HG03442 (cell line): Measurements from ENCODE around the gene KRT81.
A peak's percentile ranks its signal among the peaks of the same experiment; 100 is the strongest.
"Not testable (repeated sequence)": the region's sequence is repeated elsewhere in the genome, so short reads cannot be mapped to it uniquely, and the experiment has no call there.

Source experiments
- ATAC-seq: cut with Tn5 transposase; IDR thresholded peaks from one replicate; pipeline ENCODE4 v1.9.1; 2021; ENCODE audit warnings: mild to moderate bottlenecking, moderate library complexity; ENCODE audit not compliant: unreplicated experiment

The KRT81 gene

DNA sequence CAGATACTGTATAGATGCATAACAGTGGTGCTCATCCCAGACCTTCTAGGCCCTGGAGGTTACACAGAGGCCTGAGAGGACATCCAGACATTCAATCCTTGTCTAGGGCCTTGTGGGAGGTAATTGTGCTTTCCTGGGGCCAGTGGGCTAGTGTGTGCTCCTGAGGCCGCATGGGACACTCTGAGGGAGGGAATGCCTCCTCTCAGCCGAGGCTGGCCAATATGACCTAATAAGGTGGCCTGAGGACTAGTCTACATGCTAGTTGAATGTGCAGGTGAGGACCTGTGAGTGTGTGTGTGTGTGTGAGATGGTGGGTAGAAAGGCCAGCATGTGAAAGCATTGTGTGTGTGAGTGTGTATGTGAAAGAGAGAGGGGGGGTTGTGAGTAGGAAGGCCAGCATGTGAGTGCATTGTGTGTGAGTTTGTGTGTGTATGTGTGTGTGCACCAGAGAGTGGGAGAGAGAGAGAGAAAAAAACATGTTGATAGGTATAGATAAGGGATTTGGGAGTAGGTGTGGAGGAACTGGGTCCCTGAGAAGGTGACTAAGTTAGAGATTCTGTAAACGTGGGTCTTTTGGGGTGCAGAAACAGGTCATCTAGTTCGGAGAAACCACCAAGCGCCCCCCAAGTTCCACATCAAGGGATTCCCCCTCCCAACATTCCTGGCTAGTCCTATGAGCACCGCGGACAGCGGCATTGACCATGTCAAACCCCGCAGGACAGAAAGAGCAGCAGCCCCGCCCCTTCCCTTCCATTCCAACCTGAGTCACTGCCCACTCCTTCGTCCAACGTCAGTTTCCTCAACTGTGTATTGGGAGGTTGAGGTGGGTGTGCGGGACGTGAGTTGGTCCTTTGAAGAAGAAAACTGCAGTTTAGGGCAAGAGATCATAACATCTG lies 9.7 kb upstream of the KRT81 start:
- ATAC-seq, result no peak

DNA sequence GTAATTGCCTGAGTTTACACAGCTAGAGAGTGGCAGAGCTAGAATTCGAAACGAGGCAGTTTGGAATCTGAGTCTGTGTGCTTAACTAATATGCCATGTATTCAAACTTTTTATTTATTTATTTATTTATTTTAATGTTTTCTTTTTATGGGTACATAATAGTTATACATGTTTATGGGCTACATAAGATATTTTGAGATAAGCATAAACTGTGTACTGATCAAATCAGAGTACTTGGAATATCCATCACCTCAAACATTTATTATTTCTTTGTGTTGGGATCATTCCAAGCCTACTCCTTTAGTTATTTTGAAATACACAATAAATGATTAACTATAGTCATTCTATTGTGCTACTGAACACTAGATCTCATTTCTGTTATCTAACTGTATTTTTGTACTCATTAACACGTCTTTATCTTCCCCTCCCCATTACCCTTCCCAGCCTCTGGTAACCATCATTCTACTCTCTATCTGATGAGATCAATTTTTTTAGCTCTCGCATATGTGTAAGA lies 7.4 kb upstream of the KRT81 start:
- no peak for ATAC-seq

DNA sequence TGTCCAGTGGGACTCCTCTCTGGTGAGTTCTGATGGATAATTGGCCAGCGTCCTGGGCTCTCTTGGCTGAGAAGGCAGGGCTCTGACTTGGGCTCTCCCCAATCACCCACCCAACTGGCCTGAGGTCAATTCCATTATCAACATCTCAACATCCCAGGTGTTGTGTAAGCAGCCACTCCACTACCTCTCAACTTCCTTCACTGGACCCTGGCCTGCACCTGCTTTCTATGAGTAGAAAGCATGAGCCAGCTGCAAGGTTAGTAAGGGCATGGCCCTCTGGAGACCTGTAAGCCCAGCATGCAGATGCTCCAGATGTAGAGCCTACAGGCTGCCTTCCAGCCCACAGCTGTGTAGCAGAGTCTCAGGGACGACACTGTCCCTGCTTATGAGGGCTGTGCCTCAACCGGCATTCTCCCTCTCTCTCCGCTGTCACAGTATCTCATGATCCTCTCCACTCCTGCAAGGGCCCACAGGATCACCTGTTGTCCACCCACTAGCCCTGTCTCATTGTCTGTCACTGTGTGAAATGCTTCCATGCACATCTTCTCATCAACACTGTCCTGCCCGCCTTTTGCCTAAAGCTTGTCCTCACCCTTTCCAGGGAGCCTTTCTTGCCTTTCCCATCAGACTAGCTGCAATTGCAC lies 5.4 kb upstream of the KRT81 start:
- ATAC-seq, result no peak

DNA sequence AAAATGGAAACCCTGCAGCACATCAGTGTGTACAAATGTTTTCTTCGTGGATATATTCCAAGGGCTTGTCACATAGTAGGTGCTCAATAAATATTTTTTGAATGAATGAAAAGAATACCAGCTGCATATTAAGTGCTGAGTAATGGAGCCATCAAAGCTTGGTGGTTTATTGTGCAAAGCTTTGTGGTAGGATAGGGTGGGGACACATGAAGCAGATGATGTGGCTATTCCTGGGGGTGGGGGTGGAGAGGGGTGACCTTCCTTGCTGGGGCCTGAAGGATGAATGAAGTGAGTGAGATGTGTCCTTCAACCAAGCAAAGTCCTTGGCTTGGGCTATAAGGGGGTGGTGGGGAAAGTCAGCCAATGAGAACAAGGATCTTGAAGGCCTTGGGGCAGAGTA lies 4.3 kb upstream of the KRT81 start:
- no peak for ATAC-seq

DNA sequence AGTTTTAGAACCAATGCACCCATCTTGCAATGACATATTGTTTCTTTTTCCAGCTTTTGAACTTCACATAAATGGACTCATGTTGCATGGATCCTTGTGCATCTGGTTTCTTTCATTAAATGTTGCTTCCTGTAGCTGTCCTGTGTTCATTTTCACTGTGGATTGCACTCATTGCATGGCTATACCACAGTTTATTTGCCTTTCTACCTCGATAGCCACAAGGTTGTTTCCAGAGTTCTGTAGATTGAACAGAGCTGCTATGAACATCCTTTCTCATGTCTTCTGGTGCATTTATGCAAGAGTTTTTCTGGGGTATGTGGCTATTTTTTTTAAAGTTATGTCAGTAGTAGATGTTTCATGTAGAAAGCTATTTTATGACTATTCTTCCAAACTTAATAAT lies 3.5 kb upstream of the KRT81 start:
- ATAC-seq, result no peak

DNA sequence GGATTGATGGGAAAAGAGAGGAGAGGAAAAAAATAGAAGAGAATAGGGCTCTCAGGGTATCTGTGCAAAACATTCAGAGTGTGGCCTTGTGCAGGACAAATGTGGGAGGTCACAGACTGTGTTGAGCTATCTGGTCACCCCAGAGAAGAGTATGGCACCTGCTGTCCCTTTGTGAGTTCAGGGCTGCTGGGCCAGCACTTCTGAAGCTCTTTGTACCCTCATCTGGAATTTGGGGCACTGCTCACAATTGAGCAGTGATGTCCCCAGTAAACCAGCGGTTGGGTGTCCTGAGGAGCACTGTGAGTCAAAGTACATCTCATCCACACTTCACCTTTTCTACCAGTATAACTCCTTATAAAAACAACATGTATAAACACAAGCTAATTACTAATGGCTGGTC lies 2.6 kb upstream of the KRT81 start:
- no peak for ATAC-seq

DNA sequence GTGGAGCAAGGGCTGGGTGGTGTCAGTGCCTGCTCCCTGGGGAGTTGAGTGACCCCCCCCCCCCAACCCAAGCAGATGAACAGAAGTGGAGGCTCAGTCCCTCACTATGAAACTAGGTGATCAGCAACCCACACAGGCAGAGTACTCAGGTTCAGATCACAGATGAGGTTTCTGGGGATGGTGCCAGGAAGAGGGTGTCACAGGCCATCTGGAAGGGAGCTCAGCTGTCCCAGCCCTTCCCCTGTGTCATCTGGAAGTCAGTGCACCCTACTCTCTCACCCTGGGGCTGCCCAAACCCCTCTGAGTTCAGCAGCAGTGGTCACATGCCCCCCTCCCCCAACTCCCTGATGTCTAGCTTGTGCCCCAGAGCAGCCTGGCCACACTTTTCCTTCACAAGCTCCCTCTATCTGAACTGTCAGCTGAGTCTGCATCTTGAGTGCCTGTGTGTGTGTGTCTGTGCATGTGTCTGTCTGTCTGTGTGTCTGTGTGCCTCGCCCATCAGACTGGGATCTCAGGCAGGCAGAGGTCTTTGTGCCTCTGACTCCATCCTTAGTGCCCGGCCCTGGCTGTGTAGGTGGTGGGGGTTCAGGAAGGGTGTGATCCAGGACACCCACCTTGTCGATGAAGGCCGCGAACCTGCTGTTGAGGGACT lies 725 bp downstream of the KRT81 start:
- ATAC-seq, result not testable (repeated sequence)

DNA sequence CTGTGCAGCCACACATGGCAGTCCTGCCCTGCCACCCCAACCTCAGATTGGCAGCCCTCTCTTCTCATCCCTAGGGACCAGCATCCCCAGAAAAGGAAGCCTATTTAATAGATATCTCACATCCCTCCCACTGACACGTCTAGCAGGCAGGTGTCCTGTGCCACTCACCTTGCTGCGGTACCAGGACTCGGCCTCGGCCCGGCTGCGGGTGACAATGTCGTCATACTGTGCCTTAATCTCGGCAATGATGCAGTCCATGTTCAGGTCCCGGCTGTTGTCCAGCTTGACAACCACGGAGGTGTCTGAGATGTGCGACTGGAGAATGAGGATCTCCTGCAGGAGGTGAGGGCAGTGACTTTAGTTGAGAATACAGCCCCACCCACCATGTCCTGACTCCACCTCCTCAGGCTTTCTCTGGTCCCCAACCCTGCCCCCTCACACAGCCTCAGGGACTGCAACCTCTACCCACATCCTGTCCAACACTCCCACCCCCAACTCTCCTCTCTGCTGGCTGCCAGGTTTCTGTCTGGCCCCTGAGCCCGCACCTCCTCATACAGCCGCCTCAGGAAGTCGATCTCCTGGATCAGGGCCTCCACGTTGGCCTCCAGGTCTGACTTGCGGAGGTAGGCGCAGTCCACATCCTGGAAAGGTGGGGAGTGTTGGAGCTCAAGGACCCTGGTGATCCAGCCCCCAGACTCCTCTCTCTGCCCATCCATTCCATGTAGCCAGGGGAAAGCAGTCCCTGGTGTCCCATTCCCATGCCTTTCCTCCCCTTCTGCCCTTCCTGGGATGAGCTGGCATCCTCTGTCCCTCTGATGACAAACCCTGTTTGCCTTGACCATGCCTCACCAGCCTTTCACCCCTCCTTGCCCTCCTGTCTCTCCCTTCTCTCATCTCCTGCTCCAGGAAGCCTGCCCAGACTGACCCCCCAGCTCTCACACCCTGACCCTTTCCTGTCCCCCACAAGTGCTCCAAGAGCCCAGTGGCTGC lies 3.2 kb downstream of the KRT81 start:
- ATAC-seq, result peak; percentile 60

DNA sequence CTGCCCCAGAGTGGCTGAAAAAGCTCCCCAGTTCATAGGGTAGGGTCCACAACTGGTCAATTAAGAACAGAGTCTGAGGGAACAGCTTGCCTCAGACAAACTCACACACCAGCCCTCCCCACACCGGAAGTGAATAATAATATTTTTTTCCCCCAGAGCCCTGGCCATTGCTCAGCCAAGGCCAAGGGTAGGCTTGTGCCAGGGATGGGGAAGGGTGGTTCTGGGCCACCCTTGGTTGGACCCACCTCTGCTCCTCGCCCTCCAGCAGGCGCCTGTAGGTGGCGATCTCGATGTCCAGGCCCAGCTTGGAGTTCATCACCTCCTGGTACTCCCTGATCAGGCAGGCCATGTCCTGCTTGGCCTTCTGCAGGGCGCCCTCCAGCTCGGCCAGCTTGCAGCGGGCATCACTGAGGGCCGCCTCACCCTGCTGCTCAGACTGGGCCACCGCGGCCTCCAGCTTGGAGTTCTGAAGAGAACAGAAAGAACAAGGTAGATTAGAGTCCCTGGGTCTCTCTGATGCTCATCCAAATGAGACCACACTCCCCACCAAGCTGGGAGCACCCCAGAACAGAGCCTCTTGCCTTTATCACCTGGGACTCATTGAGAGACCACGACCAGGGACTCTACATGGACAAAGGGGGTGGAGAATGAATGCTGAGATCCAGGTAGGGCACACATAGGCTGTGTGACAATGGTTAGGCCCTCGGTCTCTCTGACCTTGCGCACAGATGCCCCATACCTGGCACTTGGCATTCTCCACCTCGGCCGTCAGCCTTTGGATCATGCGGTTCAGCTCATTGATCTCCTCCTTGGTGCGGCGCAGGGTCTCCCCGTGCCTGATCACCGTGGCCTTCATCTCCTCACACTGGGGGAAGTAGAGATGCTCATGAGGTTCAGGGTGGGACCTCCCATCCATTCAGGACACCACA lies 4.2 kb downstream of the KRT81 start:
- ATAC-seq, result not testable (repeated sequence)

DNA sequence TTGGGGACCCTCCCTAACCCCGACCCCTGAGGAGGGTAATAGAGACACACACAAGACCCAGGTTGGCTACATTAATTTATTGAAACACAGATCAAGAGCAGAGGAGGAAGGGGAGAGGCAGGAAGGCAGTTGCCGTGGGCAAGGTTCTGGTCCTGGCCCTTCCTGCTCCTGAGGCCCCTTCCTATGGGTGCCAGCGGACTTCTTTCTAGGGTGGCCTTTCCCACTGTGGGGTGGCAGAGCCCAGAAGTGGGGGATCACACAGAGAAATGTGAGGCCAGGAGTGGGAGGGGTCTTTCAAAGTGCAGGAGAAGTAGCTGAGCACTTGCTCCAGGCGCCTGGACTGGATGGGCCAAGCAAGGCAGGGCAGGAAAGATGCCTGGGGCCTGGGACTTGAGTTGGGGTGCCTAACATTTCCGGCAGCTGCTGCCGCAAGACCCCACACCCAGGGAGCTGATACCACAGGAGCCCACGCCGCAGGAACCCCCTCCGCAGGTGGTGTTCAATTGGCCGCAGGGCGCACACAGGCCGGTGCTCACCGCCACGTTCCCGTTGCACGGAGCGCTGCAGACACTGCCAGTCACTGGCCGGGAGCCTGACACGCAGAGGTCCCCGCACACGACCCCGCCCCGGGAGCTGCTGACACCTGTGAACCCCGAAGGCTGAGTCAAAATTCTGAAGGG lies 5.3 kb downstream of the KRT81 start:
- ATAC-seq, result no peak

DNA sequence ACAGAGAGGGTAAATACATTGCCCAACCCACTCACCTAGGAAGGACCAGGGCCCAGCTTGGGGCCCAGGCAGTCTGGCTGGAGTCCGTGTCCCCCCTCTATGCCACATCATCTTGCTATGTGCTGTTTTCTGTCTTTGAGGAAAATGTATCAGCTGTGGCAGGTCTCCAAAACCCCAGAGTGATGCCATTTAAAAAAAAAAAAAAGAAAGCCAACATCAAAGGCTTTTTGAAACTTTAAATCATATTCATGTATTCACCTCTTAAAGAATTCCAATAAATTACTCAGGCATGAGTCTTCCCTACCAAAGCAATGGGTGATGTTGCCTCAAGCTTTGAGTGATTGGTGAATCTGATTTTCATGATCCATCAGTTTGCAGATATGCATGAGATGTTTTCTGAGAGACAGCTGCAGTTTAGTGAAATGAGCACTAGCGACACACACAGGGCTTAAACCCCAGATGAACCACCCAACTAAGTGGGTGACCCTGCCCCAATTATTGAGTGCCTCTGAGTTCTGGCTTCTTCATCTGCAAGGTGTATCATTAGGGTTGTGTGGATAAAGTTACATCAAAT lies 6.1 kb downstream of the KRT81 start:
- ATAC-seq, result no peak

DNA sequence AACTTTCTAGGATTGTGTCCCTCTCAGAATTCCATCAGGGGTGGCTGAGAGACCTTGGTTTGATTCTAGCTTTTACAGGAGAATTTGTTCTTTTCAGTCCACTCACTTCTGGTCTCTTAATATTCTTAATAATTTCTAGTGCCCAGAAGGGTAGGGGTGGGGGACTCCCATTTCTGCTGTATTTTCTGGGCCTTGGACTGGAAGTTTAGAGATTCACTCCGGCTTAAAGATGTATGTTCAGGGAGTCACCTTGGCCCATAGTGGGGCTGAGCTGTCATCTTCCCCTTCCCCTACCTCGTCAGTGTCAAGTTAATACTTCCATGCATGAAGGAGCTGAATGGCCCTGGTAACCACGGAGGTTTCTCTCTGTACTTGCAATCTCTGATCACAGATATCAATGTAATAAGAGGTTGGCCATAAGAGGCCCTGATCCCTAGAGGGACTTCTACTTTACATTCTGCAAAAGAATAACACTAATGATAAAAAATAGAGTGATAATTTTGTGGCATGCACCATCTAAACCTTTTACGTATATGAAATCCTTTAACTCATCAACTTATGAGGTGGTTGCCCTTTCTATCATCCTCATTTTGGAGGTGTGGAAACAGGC lies 6.7 kb downstream of the KRT81 start:
- no peak for ATAC-seq

DNA sequence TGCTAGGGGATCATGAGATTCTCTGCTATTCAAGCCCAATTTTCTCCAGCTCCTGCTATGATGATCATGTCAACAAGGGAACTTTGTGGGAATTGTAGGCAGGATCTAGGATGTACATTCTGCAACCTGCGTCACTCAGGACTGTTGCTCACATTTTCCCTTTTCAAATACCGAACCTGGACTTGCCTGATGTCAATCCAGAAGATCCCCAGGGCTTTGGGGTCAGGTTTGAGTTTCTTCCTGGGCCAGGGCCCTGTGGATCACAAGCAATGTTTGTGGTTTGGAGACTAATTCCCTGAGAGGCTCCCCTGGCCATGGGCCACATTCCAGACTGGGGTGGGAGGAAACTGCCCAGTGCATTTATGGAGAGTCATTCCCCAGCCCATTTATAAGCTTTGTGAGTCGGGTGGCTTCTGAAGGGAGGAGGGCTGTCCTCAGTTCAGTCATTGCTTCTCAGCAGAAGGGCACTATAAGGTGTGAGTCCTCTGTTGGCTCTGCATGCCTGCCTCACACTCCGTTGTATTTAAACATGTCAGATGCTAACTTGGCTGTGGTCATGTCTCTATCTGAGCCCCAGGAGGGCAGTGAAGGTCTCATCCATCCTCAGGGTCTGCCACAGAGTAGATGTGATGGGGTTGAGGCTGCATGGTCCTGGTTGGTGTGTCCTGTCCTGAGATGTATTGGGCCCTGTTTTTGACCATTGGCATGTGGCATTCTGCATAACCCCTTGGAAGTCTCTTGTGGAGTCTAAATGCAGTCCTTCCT lies 10.4 kb downstream of the KRT81 start:
- no peak for ATAC-seq

DNA sequence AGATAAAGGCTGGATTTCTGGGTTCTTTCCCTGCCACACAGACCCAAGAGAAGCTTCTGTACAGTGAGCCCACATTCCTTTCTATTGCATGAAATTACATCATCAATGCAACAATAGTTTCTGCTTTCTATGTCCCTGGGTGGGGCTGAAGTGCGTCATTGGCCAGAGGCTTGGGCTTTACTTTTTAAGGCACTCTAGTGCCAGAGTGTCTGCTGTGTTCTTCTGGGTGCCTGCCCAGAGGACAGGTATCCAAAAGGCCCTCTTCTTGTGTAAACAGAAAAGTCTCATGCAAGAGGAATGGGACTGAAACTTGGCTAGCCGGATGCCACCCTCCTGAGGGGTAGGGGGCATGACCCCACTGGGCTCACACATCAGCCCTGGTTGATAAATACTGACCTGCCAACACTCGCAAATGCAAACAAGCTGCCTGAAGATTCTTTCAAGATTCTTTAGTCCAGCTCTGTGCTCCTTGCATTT lies 11.0 kb downstream of the KRT81 start:
- no peak for ATAC-seq

DNA sequence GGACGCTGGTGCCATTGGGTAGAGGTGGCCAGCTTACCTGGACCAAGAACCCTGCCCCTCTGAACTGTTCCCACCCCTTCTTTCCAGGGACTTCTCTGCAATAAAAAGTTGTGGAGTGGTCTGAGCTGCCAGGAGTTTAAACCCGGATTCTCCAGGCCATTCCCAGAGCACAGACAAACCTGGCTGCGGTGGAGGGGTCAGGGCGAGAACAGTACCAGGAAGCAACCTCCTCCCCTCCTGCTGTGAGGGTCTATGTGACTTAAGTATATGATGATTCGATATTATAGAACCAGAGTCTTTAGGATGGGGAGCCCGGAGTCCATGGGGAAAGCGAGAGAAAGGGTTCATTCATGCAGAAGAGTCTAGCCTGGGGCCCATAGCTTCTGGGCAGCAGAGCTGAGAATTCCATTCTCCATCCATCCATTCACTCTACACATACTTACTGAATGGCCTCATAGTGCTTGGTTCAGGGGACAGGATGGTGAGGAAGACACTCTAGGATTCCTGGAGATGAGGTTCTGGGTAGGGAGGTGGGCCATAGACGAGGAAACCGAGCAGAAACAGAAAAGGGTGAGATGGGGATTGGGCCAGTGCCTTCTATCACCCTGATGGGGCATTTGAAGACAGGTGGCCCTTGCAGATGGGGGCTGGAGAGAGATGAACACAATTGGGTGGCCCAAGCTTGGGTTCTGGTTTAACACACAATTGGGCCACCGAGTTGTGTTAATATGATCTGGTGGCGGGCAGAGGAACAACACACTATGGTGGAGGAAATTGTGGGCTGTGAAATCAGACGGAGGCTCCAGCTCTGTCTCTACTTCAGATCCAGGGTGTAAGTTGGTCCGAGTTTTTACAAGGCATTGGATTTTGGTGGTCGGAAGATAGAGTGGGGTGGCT lies 11.7 kb downstream of the KRT81 start:
- ATAC-seq, result no peak
